Measurements from ENCODE around the gene RAB20. TPM values are rescaled to one million over a fixed set of nuclear protein-coding genes. Genes with fewer than 3 reads are reported as not detected.

RAB20 gene
- total and polyA plus RNA-seq, 9 of the 15 experiments (the other 6 are each of a cell fraction or from before 2014, with no cell fraction given), result 0.62 to 9.2 (median 5.4) TPM

DNA sequence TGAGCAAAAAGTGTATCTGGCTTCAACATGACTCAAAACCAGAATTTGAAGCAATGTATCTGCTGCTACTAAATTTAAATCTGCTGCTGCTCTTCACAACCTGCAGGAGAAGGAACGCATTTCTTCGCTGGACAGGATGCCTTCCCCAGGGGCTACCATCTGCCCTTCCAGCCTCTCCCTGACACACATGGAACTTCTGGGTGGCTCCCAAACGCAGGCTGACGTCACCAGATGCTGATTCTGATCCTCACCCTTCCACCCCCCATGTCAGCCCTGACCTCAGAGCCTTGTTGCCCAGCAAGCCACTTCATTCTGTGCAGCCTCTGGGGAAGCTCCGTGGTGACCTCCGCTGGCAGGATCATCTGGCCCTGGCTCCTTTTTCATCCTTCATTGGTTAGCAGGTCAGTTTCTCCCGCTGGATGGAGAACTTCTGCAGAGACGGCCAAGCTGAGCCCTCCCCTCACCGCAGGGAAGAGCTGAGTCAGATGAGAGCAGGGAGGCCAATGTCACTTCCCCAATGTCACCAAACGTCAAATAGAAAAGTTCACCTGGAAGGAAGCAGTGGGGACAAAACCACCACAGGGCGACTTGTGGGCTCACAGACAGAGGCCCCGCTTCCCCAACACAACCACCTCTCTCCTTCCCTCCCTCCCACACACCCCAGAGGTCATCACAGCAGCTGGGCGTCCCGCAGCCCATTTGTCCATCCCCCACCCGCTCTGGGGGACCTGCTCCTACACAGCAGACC lies 14.0 kb upstream of the RAB20 start:
- in situ Hi-C loops (cut with MboI), result no loop called here
- Histone ChIP-seq H3K9me3 (replicated peaks; ENCODE audit: control insufficient read depth, insufficient read depth, low read depth, low read length) (no peaks in the 10 kb centered on the region), H3K27me3 (ENCODE audit: control insufficient read depth in 2 of 2, insufficient read depth in 2 of 2, low read length in 2 of 2) (no peaks in the 10 kb centered on the region; a peak in 1 of 5 replicates), H3K27ac (ENCODE audit: extremely low read depth, low read depth, low read length) (0 out of 3 replicates have a peak overlapping the region, but pooled peaks have one; percentile 19), H3K36me3 (ENCODE audit: control insufficient read depth, insufficient read depth, low read length) (no peaks in the 10 kb centered on the region), H2AFZ (ENCODE audit: low read depth, low read length) (peak overlapping the region; percentile 76), H3K4me3 (no peak overlapping the region), H4K20me1 (replicated peaks; ENCODE audit: control insufficient read depth, insufficient read depth, low read length) (no peaks in the 10 kb centered on the region), H3K4me1 (replicated peaks in 1 of 2; ENCODE audit: control insufficient read depth in 2 of 2, insufficient read depth in 2 of 2, low read length in 2 of 2) (peaks cover 21% of the 10 kb centered on the region in 2 experiments; a peak in 4 of 5 replicates), H3K4me2 (ENCODE audit: insufficient read depth, low read length) (peak overlapping the region; percentile 62), H3K79me2 (ENCODE audit: control insufficient read depth, insufficient read depth, low read length) (no peaks in the 10 kb centered on the region), H3K9me1 (ENCODE audit: control insufficient read depth, insufficient read depth, low read length) (no peaks in the 10 kb centered on the region), H3K9ac (ENCODE audit: insufficient read depth in 1 of 2, low read depth in 2 of 2, low read length in 2 of 2) (peak overlapping the region in 1 of 2 experiments; percentile 56; a peak in 1 of 4 replicates)
- ChIA-PET POLR2A (interaction anchor here (0.9 kb wide), 1 partner anchor 40 kb away, joined by 4 read pairs; the partner anchor contains the start of gene NAXD), CTCF (ENCODE audit: low intra/inter-chr PET ratio) (interaction anchor here (0.5 kb wide), 1 partner anchor 1391 kb away, joined by 3 read pairs; no protein-coding TSS in a partner anchor)
- DNase-seq (ENCODE audit: extremely low read depth in 1 of 4, low spot score in 3 of 4) (peak; percentile 27 to 54 (median 36)), FAIRE-seq (peak; percentile 72), ATAC-seq (peak; percentile 77)
- no TSS peak for BruUV-seq (replicated peaks)
- 29% methylated on average over 10 of the region's 15 CpGs for WGBS (ENCODE audit: insufficient coverage, low coverage, missing lambda C conversion rate)
- intact Hi-C loops (cut with micrococcal nuclease), result loop anchor here (5.0 kb wide), 1 partner anchor 68 kb away; no protein-coding TSS in a partner anchor
- TF ChIP-seq ESRRA (IDR thresholded peaks at IDR 0.05; ENCODE audit: borderline replicate concordance, low read depth) (peak; percentile 74), SPI1 (IDR thresholded peaks at IDR 0.05; ENCODE audit: borderline replicate concordance, low read depth, low read length) (peak; percentile 70; the same call in 1 of the 2 replicates), MAFK (IDR thresholded peaks at IDR 0.05; ENCODE audit: low read length) (peak; percentile 38; the same call in 1 of the 2 replicates), ZNF316 (IDR thresholded peaks at IDR 0.05) (peak; percentile 42; the same call in 1 of the 2 replicates), CREM (IDR thresholded peaks at IDR 0.05; ENCODE audit: low read depth) (peak; percentile 79), POLR2H (tag; IDR thresholded peaks at IDR 0.05; ENCODE audit: low read depth) (no peak), ATF7 (IDR thresholded peaks at IDR 0.05) (peak; percentile 84), C11orf30 (IDR thresholded peaks at IDR 0.05; ENCODE audit: low read depth) (peak; percentile 66)
- TF ChIP-seq, protein P1, sequence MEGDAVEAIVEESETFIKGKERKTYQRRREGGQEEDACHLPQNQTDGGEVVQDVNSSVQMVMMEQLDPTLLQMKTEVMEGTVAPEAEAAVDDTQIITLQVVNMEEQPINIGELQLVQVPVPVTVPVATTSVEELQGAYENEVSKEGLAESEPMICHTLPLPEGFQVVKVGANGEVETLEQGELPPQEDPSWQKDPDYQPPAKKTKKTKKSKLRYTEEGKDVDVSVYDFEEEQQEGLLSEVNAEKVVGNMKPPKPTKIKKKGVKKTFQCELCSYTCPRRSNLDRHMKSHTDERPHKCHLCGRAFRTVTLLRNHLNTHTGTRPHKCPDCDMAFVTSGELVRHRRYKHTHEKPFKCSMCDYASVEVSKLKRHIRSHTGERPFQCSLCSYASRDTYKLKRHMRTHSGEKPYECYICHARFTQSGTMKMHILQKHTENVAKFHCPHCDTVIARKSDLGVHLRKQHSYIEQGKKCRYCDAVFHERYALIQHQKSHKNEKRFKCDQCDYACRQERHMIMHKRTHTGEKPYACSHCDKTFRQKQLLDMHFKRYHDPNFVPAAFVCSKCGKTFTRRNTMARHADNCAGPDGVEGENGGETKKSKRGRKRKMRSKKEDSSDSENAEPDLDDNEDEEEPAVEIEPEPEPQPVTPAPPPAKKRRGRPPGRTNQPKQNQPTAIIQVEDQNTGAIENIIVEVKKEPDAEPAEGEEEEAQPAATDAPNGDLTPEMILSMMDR (IDR thresholded peaks at IDR 0.05 in 2 of 3, conservative IDR thresholded peaks at IDR 0.05 in 1 of 3; ENCODE audit: insufficient read depth in 2 of 3, low read depth in 1 of 3, low read length in 3 of 3), result peak in 2 of 3 experiments; percentile 13 to 34; a peak in 2 of 6 replicates
- TF ChIP-seq, protein P2, sequence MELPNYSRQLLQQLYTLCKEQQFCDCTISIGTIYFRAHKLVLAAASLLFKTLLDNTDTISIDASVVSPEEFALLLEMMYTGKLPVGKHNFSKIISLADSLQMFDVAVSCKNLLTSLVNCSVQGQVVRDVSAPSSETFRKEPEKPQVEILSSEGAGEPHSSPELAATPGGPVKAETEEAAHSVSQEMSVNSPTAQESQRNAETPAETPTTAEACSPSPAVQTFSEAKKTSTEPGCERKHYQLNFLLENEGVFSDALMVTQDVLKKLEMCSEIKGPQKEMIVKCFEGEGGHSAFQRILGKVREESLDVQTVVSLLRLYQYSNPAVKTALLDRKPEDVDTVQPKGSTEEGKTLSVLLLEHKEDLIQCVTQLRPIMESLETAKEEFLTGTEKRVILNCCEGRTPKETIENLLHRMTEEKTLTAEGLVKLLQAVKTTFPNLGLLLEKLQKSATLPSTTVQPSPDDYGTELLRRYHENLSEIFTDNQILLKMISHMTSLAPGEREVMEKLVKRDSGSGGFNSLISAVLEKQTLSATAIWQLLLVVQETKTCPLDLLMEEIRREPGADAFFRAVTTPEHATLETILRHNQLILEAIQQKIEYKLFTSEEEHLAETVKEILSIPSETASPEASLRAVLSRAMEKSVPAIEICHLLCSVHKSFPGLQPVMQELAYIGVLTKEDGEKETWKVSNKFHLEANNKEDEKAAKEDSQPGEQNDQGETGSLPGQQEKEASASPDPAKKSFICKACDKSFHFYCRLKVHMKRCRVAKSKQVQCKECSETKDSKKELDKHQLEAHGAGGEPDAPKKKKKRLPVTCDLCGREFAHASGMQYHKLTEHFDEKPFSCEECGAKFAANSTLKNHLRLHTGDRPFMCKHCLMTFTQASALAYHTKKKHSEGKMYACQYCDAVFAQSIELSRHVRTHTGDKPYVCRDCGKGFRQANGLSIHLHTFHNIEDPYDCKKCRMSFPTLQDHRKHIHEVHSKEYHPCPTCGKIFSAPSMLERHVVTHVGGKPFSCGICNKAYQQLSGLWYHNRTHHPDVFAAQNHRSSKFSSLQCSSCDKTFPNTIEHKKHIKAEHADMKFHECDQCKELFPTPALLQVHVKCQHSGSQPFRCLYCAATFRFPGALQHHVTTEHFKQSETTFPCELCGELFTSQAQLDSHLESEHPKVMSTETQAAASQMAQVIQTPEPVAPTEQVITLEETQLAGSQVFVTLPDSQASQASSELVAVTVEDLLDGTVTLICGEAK (IDR thresholded peaks at IDR 0.05), result peak; percentile 38; the same call in 1 of the 2 replicates
- TF ChIP-seq, protein P2 (CRISPR knock-in tag; IDR thresholded peaks at IDR 0.05), result no peak
